Measurements from ENCODE around the gene TADA3. TPM values are rescaled to one million over a fixed set of nuclear protein-coding genes. Genes with fewer than 3 reads are reported as not detected.

The TADA3 gene
- total RNA-seq, 1 experiment from 2014 or later = 49.2 TPM

DNA sequence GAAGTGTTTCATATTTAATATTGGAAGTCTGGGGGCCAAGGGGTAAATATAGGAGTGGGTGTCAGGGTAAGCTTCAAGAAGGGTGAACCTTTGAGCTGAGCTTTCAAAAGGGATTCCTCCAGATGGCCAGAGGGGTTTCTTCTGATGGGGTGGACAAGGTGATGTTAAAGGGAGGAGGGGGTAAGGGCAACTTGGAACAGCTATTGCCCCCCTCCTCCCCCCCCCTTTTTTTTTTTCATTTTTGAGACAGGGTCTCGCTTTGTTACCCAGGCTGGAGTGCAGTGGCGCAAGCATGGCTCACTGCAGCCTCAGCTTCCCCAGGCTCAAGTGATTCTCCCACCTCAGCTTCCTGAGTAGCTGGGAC is 15.7 kb upstream of the TADA3 start:
- no peaks in the 10 kb centered on the region for H3K27me3 ChIP-seq (replicated peaks; ENCODE audit: control insufficient read depth, insufficient read depth, low read length)
- H3K36me3 ChIP-seq (ENCODE audit: control insufficient read depth, insufficient read depth, low read length) = no peaks in the 10 kb centered on the region; the same call in 1 of the 2 replicates
- CTCF ChIA-PET = interaction anchor here (0.6 kb wide), 1 partner anchor 894 kb away, joined by 3 read pairs; no protein-coding TSS in a partner anchor
- no peak overlapping the region for H3K4me3 Mint-ChIP-seq (ENCODE audit: unreplicated experiment)
- no peaks in the 10 kb centered on the region for H3K9me3 ChIP-seq
- POLR2A ChIA-PET = interaction anchor here (0.7 to 1.1 kb wide), 2 partner anchors 15 to 89 kb away, joined by 3 to 5 read pairs; partner anchors contain the start of gene ARPC4
- intact Hi-C loops (cut with micrococcal nuclease; ENCODE audit: unreplicated experiment) = loop anchor here (1.0 to 2.0 kb wide), 2 partner anchors 37 to 305 kb away; partner anchors contain the start of gene RPUSD3
- H3K4me3 ChIP-seq (ENCODE audit: low read depth, low read length) = no peak overlapping the region
- no peaks in the 10 kb centered on the region for H3K9me3 Mint-ChIP-seq (ENCODE audit: unreplicated experiment)
- no peak for DNase-seq
- H3K4me1 Mint-ChIP-seq (ENCODE audit: low read depth, unreplicated experiment) = peaks cover 6% of the 10 kb centered on the region
- no peak overlapping the region for H3K27ac Mint-ChIP-seq (ENCODE audit: unreplicated experiment)
- H3K36me3 Mint-ChIP-seq (ENCODE audit: insufficient read depth, unreplicated experiment) = peaks cover 68% of the 10 kb centered on the region
- BruUV-seq (replicated peaks) = no TSS peak
- no peaks in the 10 kb centered on the region for H3K27me3 Mint-ChIP-seq (ENCODE audit: insufficient read depth, unreplicated experiment)
- H3K4me1 ChIP-seq = peaks cover 12% of the 10 kb centered on the region
- TF ChIP-seq, protein P1, sequence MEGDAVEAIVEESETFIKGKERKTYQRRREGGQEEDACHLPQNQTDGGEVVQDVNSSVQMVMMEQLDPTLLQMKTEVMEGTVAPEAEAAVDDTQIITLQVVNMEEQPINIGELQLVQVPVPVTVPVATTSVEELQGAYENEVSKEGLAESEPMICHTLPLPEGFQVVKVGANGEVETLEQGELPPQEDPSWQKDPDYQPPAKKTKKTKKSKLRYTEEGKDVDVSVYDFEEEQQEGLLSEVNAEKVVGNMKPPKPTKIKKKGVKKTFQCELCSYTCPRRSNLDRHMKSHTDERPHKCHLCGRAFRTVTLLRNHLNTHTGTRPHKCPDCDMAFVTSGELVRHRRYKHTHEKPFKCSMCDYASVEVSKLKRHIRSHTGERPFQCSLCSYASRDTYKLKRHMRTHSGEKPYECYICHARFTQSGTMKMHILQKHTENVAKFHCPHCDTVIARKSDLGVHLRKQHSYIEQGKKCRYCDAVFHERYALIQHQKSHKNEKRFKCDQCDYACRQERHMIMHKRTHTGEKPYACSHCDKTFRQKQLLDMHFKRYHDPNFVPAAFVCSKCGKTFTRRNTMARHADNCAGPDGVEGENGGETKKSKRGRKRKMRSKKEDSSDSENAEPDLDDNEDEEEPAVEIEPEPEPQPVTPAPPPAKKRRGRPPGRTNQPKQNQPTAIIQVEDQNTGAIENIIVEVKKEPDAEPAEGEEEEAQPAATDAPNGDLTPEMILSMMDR (IDR thresholded peaks at IDR 0.05; ENCODE audit: insufficient read depth in 1 of 2, low read depth in 1 of 2, low read length in 1 of 2, severe bottlenecking in 1 of 2, unreplicated experiment in 1 of 2) = no peak

GRCh38 chr3:9806688-9807589 is 14.7 kb upstream of the TADA3 start:
- no peak overlapping the region for H3K27ac Mint-ChIP-seq (ENCODE audit: unreplicated experiment)
- intact Hi-C loops (cut with micrococcal nuclease; ENCODE audit: unreplicated experiment) = no loop called here
- TF ChIP-seq, protein P1 (IDR thresholded peaks at IDR 0.05; ENCODE audit: insufficient read depth in 1 of 2, low read depth in 1 of 2, low read length in 1 of 2, severe bottlenecking in 1 of 2, unreplicated experiment in 1 of 2) = no peak
- peaks cover 78% of the 10 kb centered on the region for H3K36me3 Mint-ChIP-seq (ENCODE audit: insufficient read depth, unreplicated experiment)
- Histone ChIP-seq H3K4me3 (ENCODE audit: low read depth, low read length) (no peak overlapping the region), H3K9me3 (no peaks in the 10 kb centered on the region), H3K27me3 (replicated peaks; ENCODE audit: control insufficient read depth, insufficient read depth, low read length) (no peaks in the 10 kb centered on the region), H3K4me1 (peaks cover 12% of the 10 kb centered on the region), H3K36me3 (ENCODE audit: control insufficient read depth, insufficient read depth, low read length) (no peaks in the 10 kb centered on the region; the same call in 1 of the 2 replicates)
- H3K27me3 Mint-ChIP-seq (ENCODE audit: insufficient read depth, unreplicated experiment) = no peaks in the 10 kb centered on the region
- no TSS peak for BruUV-seq (replicated peaks)
- H3K4me3 Mint-ChIP-seq (ENCODE audit: unreplicated experiment) = no peak overlapping the region
- no peaks in the 10 kb centered on the region for H3K9me3 Mint-ChIP-seq (ENCODE audit: unreplicated experiment)
- ChIA-PET CTCF (no interaction called here), POLR2A (interaction anchor here (1.1 kb wide), 1 partner anchor 14 kb away, joined by 3 read pairs; the partner anchor contains the start of gene ARPC4)
- no peak for DNase-seq
- H3K4me1 Mint-ChIP-seq (ENCODE audit: low read depth, unreplicated experiment) = peaks cover 6% of the 10 kb centered on the region

DNA sequence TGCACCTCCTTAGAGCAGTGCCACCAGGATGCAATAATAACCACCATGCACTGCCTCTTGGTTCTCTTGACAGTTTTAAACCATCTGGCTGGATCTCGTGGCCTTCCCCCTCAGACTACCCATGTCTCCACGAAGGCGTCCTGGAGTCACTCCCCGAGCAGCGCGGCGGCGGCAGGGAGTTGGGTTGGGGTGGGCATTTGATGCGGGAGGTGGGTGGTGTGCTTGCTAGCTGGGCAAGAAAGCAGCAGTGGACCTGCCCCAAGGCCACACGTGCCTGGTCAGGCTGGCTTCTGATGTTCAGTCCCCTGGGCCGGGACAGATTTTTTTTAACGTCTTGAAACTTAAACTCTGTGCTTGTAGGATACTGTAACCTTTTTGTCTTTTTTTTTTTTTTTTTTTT is 13.9 kb upstream of the TADA3 start:
- Histone ChIP-seq H3K4me3 (ENCODE audit: low read depth, low read length) (no peak overlapping the region), H3K4me1 (peaks cover 12% of the 10 kb centered on the region), H3K36me3 (ENCODE audit: control insufficient read depth, insufficient read depth, low read length) (peaks cover 2% of the 10 kb centered on the region), H3K9me3 (no peaks in the 10 kb centered on the region), H3K27me3 (replicated peaks; ENCODE audit: control insufficient read depth, insufficient read depth, low read length) (no peaks in the 10 kb centered on the region)
- Mint-ChIP-seq H3K9me3 (ENCODE audit: unreplicated experiment) (no peaks in the 10 kb centered on the region), H3K4me3 (ENCODE audit: unreplicated experiment) (no peak overlapping the region), H3K27me3 (ENCODE audit: insufficient read depth, unreplicated experiment) (no peaks in the 10 kb centered on the region), H3K4me1 (ENCODE audit: low read depth, unreplicated experiment) (peaks cover 6% of the 10 kb centered on the region), H3K27ac (ENCODE audit: unreplicated experiment) (no peak overlapping the region), H3K36me3 (ENCODE audit: insufficient read depth, unreplicated experiment) (peaks cover 86% of the 10 kb centered on the region)
- CTCF ChIA-PET = no interaction called here
- TF ChIP-seq, protein P1 (IDR thresholded peaks at IDR 0.05; ENCODE audit: insufficient read depth in 1 of 2, low read depth in 1 of 2, low read length in 1 of 2, severe bottlenecking in 1 of 2, unreplicated experiment in 1 of 2) = no peak
- no peak for DNase-seq
- intact Hi-C loops (cut with micrococcal nuclease; ENCODE audit: unreplicated experiment) = no loop called here
- BruUV-seq (replicated peaks) = no TSS peak
- POLR2A ChIA-PET = no interaction called here
